ENCODE measurements around the gene ASPG. TPM values are rescaled to one million over a fixed set of nuclear protein-coding genes. Genes with fewer than 3 reads are reported as not detected.

The ASPG gene
- total RNA-seq, 1 experiment from 2014 or later, result not detected

DNA sequence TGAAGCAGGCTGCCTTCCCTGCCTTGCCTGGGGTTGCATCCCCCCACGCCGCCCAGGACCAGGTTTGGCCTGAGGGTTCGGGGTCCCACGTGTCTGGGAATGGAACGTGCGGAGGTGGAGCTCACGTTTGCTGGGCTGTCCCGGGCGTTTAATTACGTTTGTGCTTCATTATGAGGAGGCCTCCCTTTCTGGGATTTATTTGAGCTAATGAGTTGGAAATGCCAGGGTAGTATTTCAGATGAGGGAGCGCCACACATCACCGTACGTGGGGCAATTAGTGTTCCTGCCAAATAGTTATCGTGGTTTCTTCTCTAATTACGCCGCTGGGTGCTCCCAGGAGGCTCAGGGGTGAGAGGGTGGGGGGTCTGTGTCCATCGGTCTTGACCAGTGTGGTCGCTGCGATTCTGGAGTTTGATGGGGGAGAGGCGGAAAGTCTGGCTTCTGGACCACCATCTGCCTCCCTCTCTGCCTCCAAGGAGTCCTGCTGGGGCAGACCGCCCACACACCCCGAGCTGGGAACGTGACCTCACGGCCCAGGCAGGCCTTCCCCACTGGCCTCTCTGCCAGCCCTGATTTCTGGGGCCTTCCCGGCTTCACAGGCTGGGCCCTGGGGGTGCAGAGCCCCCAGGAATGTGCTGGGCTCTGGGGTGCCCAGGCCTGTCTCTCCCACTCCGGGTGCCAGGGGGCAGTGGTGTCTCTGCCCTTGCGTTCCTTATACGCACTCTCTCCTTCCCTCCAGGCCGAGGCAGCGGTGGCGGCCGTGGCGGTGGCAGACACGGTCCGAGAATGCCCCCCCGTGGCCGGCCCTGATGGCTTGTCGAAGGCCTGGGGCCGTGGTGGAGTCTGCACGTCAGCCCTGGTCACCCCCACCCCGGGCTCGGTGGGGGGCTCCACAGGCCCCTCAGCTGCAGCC lies 71.8 kb downstream of the ASPG start:
- CTCF ChIA-PET, result no interaction called here
- Mint-ChIP-seq H3K4me1 (ENCODE audit: low read depth, unreplicated experiment) (no peaks in the 10 kb centered on the region), H3K9me3 (ENCODE audit: low read depth, unreplicated experiment) (no peaks in the 10 kb centered on the region), H3K36me3 (ENCODE audit: insufficient read depth, unreplicated experiment) (no peaks in the 10 kb centered on the region), H3K27ac (ENCODE audit: unreplicated experiment) (no peak overlapping the region), H3K27me3 (ENCODE audit: unreplicated experiment) (peaks cover 42% of the 10 kb centered on the region), H3K4me3 (ENCODE audit: low read depth, unreplicated experiment) (no peak overlapping the region)
- peak; percentile 46 for DNase-seq
- intact Hi-C loops (cut with micrococcal nuclease; ENCODE audit: unreplicated experiment), result no loop called here
- TF ChIP-seq, protein P1, sequence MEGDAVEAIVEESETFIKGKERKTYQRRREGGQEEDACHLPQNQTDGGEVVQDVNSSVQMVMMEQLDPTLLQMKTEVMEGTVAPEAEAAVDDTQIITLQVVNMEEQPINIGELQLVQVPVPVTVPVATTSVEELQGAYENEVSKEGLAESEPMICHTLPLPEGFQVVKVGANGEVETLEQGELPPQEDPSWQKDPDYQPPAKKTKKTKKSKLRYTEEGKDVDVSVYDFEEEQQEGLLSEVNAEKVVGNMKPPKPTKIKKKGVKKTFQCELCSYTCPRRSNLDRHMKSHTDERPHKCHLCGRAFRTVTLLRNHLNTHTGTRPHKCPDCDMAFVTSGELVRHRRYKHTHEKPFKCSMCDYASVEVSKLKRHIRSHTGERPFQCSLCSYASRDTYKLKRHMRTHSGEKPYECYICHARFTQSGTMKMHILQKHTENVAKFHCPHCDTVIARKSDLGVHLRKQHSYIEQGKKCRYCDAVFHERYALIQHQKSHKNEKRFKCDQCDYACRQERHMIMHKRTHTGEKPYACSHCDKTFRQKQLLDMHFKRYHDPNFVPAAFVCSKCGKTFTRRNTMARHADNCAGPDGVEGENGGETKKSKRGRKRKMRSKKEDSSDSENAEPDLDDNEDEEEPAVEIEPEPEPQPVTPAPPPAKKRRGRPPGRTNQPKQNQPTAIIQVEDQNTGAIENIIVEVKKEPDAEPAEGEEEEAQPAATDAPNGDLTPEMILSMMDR (IDR thresholded peaks at IDR 0.05; ENCODE audit: unreplicated experiment), result peak; percentile 46
- no TSS peak for BruUV-seq (replicated peaks)

DNA sequence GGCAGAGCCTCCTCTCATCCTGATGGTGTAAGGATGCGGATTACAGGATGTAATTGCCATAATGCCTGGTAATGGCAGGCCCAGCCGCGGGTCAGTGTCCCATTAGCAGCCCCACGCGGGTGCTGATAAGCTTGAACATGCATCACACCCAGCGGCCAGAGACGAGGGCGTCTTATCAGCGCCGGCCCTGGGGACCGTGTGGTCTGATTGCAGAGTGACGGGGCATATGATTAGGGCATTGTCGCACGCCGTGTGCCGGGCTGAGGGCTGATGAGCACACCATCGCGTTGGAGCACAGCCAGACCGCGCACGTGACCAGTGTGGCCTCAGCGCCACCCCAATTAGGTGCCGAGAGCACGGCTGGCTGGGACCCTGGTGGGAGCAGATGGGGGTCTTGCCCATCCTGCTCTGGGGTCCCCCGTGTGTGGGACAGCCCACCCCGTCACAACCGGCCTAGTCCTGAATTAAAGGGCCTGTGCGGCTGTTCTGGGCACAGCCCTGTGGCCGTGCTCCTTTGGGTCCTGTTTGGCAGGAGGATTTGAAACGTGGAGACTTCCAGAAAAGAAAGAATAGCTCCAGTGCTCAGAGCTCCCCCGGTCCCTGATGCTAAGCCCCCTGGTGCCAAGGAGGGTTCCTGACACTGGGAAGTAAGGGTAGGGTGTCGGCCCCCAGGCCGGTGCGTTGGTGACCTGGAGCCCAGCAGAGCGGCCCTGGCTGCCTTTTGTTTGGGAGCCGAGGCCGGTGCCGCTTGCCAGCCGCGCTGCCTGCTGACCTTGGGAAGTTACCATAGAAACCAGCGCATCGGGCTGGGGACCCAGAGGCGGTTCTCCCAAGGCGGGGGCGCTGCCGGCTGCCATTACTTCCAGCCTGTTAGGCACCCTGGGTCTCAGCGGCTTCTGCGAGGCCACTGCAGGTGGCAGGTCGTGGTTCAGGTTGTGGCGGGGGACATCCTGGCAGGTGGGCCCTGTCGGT lies 73.6 kb downstream of the ASPG start:
- CTCF ChIA-PET, result no interaction called here
- Mint-ChIP-seq H3K36me3 (ENCODE audit: insufficient read depth, unreplicated experiment) (no peaks in the 10 kb centered on the region), H3K27ac (ENCODE audit: unreplicated experiment) (no peak overlapping the region), H3K27me3 (ENCODE audit: unreplicated experiment) (peaks cover 40% of the 10 kb centered on the region), H3K9me3 (ENCODE audit: low read depth, unreplicated experiment) (no peaks in the 10 kb centered on the region), H3K4me1 (ENCODE audit: low read depth, unreplicated experiment) (no peaks in the 10 kb centered on the region), H3K4me3 (ENCODE audit: low read depth, unreplicated experiment) (no peak overlapping the region)
- BruUV-seq (replicated peaks), result no TSS peak
- TF ChIP-seq, protein P1 (IDR thresholded peaks at IDR 0.05; ENCODE audit: unreplicated experiment), result no peak
- intact Hi-C loops (cut with micrococcal nuclease; ENCODE audit: unreplicated experiment), result no loop called here
- no peak for DNase-seq

DNA sequence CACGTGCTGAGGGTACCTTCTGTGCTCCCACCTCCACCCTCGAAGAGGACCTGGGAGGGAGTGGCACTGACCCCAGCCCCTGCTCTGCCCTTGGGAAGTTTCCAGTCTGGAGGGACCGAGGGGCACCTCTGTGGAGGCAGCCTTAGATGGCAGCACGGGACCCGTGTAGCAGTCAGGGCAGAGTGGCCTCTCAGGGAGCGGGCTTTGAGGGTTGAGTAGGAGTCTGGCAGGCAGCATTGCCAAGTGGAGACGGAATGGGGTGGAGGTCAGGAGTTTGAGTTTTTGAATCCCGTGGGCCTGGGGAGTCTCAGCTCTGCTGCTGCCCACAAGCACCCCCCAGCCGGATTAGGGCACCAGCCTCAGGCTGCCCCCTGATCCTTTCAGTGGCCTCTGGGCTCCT lies 74.5 kb downstream of the ASPG start:
- Mint-ChIP-seq H3K4me1 (ENCODE audit: low read depth, unreplicated experiment) (no peaks in the 10 kb centered on the region), H3K27ac (ENCODE audit: unreplicated experiment) (no peak overlapping the region), H3K36me3 (ENCODE audit: insufficient read depth, unreplicated experiment) (no peaks in the 10 kb centered on the region), H3K9me3 (ENCODE audit: low read depth, unreplicated experiment) (no peaks in the 10 kb centered on the region), H3K27me3 (ENCODE audit: unreplicated experiment) (peaks cover 31% of the 10 kb centered on the region), H3K4me3 (ENCODE audit: low read depth, unreplicated experiment) (no peak overlapping the region)
- intact Hi-C loops (cut with micrococcal nuclease; ENCODE audit: unreplicated experiment), result no loop called here
- no peak for DNase-seq
- TF ChIP-seq, protein P1 (IDR thresholded peaks at IDR 0.05; ENCODE audit: unreplicated experiment), result no peak
- no TSS peak for BruUV-seq (replicated peaks)
- CTCF ChIA-PET, result no interaction called here

- H3K27me3 Mint-ChIP-seq (ENCODE audit: unreplicated experiment), result peaks cover 22% of the 10 kb centered on the region
- BruUV-seq (replicated peaks), result no TSS peak
- no peak for DNase-seq
- CTCF ChIA-PET, result no interaction called here
- no peaks in the 10 kb centered on the region for H3K36me3 Mint-ChIP-seq (ENCODE audit: insufficient read depth, unreplicated experiment)
- H3K4me1 Mint-ChIP-seq (ENCODE audit: low read depth, unreplicated experiment), result no peaks in the 10 kb centered on the region
- no peak overlapping the region for H3K27ac Mint-ChIP-seq (ENCODE audit: unreplicated experiment)
- TF ChIP-seq, protein P1 (IDR thresholded peaks at IDR 0.05; ENCODE audit: unreplicated experiment), result no peak
- intact Hi-C loops (cut with micrococcal nuclease; ENCODE audit: unreplicated experiment), result no loop called here
- no peak overlapping the region for H3K4me3 Mint-ChIP-seq (ENCODE audit: low read depth, unreplicated experiment)
- no peaks in the 10 kb centered on the region for H3K9me3 Mint-ChIP-seq (ENCODE audit: low read depth, unreplicated experiment)
Measured at GRCh38 chr14:104161602-104162367, 76.3 kb downstream of the ASPG start.

Data from Calu3 (cell line).